ENCODE measurements around the gene NTRK2.

Gene NTRK2

GRCh38 chr9:84812355-84812754, 142.8 kb downstream of the NTRK2 start:
- ChIA-PET POLR2A (no interaction called here), CTCF (interaction anchor here (1.1 kb wide), 1 partner anchor 86 kb away, joined by 3 read pairs; no protein-coding TSS in a partner anchor)
- no peak for DNase-seq
- H3K4me3 ChIP-seq (ENCODE audit: control insufficient read depth in 1 of 7, extremely low read depth in 1 of 7, insufficient read depth in 4 of 7, low read depth in 2 of 7, low read length in 6 of 7), result no peak overlapping the region
- H3K36me3 ChIP-seq (ENCODE audit: control insufficient read depth in 4 of 4, insufficient read depth in 4 of 4, low read length in 3 of 4), result no peaks in the 10 kb centered on the region
- no peaks in the 10 kb centered on the region for H3K4me1 ChIP-seq (ENCODE audit: control extremely low read depth in 1 of 4, control insufficient read depth in 4 of 4, insufficient read depth in 4 of 4, low read length in 3 of 4)
- peaks cover 0 to 5% (median 3%) of the 10 kb centered on the region in 5 experiments for H3K27me3 ChIP-seq (replicated peaks in 2 of 5; ENCODE audit: control insufficient read depth in 4 of 5, insufficient read depth in 5 of 5, low read length in 4 of 5)
- no peak overlapping the region for H3K27ac ChIP-seq (ENCODE audit: insufficient read depth in 1 of 2, low read depth in 1 of 2, low read length in 2 of 2, poor library complexity in 1 of 2, severe bottlenecking in 2 of 2)
- H3K9me3 ChIP-seq (ENCODE audit: control extremely low read depth in 1 of 5, control insufficient read depth in 4 of 5, insufficient read depth in 2 of 5, low read depth in 1 of 5, low read length in 4 of 5), result no peaks in the 10 kb centered on the region
- 96% methylated on average over 5 of the region's 5 CpGs for WGBS (ENCODE audit: insufficient coverage)

- 96% methylated on average over 2 of the region's 3 CpGs for WGBS (ENCODE audit: insufficient coverage)
- Histone ChIP-seq H3K27ac (ENCODE audit: insufficient read depth in 1 of 2, low read depth in 1 of 2, low read length in 2 of 2, poor library complexity in 1 of 2, severe bottlenecking in 2 of 2) (no peak overlapping the region), H3K4me3 (ENCODE audit: control insufficient read depth in 1 of 7, extremely low read depth in 1 of 7, insufficient read depth in 4 of 7, low read depth in 2 of 7, low read length in 6 of 7) (no peak overlapping the region), H3K36me3 (ENCODE audit: control insufficient read depth in 4 of 4, insufficient read depth in 4 of 4, low read length in 3 of 4) (no peaks in the 10 kb centered on the region), H3K27me3 (replicated peaks in 2 of 5; ENCODE audit: control insufficient read depth in 4 of 5, insufficient read depth in 5 of 5, low read length in 4 of 5) (peaks cover 0 to 5% (median 3%) of the 10 kb centered on the region in 5 experiments), H3K9me3 (ENCODE audit: control extremely low read depth in 1 of 5, control insufficient read depth in 4 of 5, insufficient read depth in 2 of 5, low read depth in 1 of 5, low read length in 4 of 5) (no peaks in the 10 kb centered on the region), H3K4me1 (ENCODE audit: control extremely low read depth in 1 of 4, control insufficient read depth in 4 of 4, insufficient read depth in 4 of 4, low read length in 3 of 4) (no peaks in the 10 kb centered on the region)
- ChIA-PET CTCF (interaction anchor here (1.1 kb wide), 1 partner anchor 85 kb away, joined by 3 read pairs; no protein-coding TSS in a partner anchor), POLR2A (no interaction called here)
- DNase-seq, result no peak
Observed at GRCh38 chr9:84812847-84813246, 143.3 kb downstream of the NTRK2 start.

DNA sequence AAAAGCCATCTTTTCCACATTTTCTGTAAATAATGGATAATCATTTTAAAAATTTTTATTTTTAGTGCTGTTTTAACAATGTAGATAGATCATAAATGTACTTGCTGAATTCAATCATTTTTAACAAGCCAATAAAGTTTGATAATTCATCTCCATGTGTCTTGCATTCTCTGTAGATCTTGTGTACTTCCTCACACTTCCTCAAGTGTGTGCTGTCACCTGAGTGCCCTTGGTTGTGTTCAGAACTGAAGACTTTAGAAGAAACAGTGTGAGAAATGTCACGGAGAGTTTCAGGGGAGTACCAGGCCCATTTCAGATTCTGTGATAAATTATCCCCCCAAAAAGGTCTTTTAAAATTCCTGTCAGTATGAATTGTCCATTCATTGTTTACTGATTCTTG, 146.0 kb downstream of the NTRK2 start:
- WGBS (ENCODE audit: insufficient coverage), result no CpG with 5 or more reads among the region's 1 CpG

GRCh38 chr9:84817038-84817437, 147.5 kb downstream of the NTRK2 start:
- Histone ChIP-seq H3K4me1 (ENCODE audit: control extremely low read depth in 1 of 4, control insufficient read depth in 4 of 4, insufficient read depth in 4 of 4, low read length in 3 of 4) (no peaks in the 10 kb centered on the region), H3K4me3 (ENCODE audit: control insufficient read depth in 1 of 7, extremely low read depth in 1 of 7, insufficient read depth in 4 of 7, low read depth in 2 of 7, low read length in 6 of 7) (no peak overlapping the region), H3K27me3 (replicated peaks in 2 of 5; ENCODE audit: control insufficient read depth in 4 of 5, insufficient read depth in 5 of 5, low read length in 4 of 5) (peaks cover 0 to 5% (median 2%) of the 10 kb centered on the region in 5 experiments), H3K9me3 (ENCODE audit: control extremely low read depth in 1 of 5, control insufficient read depth in 4 of 5, insufficient read depth in 2 of 5, low read depth in 1 of 5, low read length in 4 of 5) (no peaks in the 10 kb centered on the region), H3K27ac (ENCODE audit: insufficient read depth in 1 of 2, low read depth in 1 of 2, low read length in 2 of 2, poor library complexity in 1 of 2, severe bottlenecking in 2 of 2) (no peak overlapping the region), H3K36me3 (ENCODE audit: control insufficient read depth in 4 of 4, insufficient read depth in 4 of 4, low read length in 3 of 4) (no peaks in the 10 kb centered on the region)
- ChIA-PET CTCF (no interaction called here), POLR2A (no interaction called here)
- DNase-seq, result no peak
- 97% methylated on average over 6 of the region's 6 CpGs for WGBS (ENCODE audit: insufficient coverage)

More for the DNA sequence above, 146.0 kb downstream of the NTRK2 start:
- H3K4me1 ChIP-seq (ENCODE audit: control extremely low read depth in 1 of 4, control insufficient read depth in 4 of 4, insufficient read depth in 4 of 4, low read length in 3 of 4), result no peaks in the 10 kb centered on the region
- H3K9me3 ChIP-seq (ENCODE audit: control extremely low read depth in 1 of 5, control insufficient read depth in 4 of 5, insufficient read depth in 2 of 5, low read depth in 1 of 5, low read length in 4 of 5), result no peaks in the 10 kb centered on the region
- H3K36me3 ChIP-seq (ENCODE audit: control insufficient read depth in 4 of 4, insufficient read depth in 4 of 4, low read length in 3 of 4), result no peaks in the 10 kb centered on the region
- peaks cover 0 to 5% (median 2%) of the 10 kb centered on the region in 5 experiments for H3K27me3 ChIP-seq (replicated peaks in 2 of 5; ENCODE audit: control insufficient read depth in 4 of 5, insufficient read depth in 5 of 5, low read length in 4 of 5)
- H3K27ac ChIP-seq (ENCODE audit: insufficient read depth in 1 of 2, low read depth in 1 of 2, low read length in 2 of 2, poor library complexity in 1 of 2, severe bottlenecking in 2 of 2), result no peak overlapping the region
- ChIA-PET CTCF (no interaction called here), POLR2A (no interaction called here)
- H3K4me3 ChIP-seq (ENCODE audit: control insufficient read depth in 1 of 7, extremely low read depth in 1 of 7, insufficient read depth in 4 of 7, low read depth in 2 of 7, low read length in 6 of 7), result no peak overlapping the region
- no peak for DNase-seq

DNA sequence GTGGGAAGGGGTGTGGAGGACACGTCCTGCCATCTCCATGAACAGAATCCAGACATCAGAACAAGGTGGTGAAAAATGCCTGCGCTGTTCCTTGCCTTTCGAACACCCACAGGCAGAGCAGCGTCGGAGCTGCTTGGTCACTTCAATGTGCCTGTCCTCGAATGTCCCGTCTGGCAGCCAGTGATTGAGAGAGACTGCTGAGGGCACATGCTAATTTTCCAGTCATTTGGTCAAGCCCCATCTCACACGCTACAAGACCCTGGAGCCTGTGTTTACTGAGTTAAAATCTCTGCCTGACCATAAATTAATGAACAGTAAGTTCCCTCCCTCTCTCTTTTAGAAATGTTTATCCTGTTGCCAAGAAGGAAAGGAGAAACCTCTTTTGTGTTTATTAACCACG, 149.3 kb downstream of the NTRK2 start:
- no peak for DNase-seq
- no peaks in the 10 kb centered on the region for H3K9me3 ChIP-seq (ENCODE audit: control extremely low read depth in 1 of 5, control insufficient read depth in 4 of 5, insufficient read depth in 2 of 5, low read depth in 1 of 5, low read length in 4 of 5)
- H3K4me1 ChIP-seq (ENCODE audit: control extremely low read depth in 1 of 4, control insufficient read depth in 4 of 4, insufficient read depth in 4 of 4, low read length in 3 of 4), result no peaks in the 10 kb centered on the region
- ChIA-PET POLR2A (no interaction called here), CTCF (no interaction called here)
- no peak overlapping the region for H3K27ac ChIP-seq (ENCODE audit: insufficient read depth in 1 of 2, low read depth in 1 of 2, low read length in 2 of 2, poor library complexity in 1 of 2, severe bottlenecking in 2 of 2)
- WGBS (ENCODE audit: insufficient coverage), result 95% methylated on average over 8 of the region's 9 CpGs
- no peak overlapping the region for H3K4me3 ChIP-seq (ENCODE audit: control insufficient read depth in 1 of 7, extremely low read depth in 1 of 7, insufficient read depth in 4 of 7, low read depth in 2 of 7, low read length in 6 of 7)
- H3K27me3 ChIP-seq (replicated peaks in 2 of 5; ENCODE audit: control insufficient read depth in 4 of 5, insufficient read depth in 5 of 5, low read length in 4 of 5), result peaks cover 0 to 7% (median 0%) of the 10 kb centered on the region in 5 experiments
- no peaks in the 10 kb centered on the region for H3K36me3 ChIP-seq (ENCODE audit: control insufficient read depth in 4 of 4, insufficient read depth in 4 of 4, low read length in 3 of 4)

DNA sequence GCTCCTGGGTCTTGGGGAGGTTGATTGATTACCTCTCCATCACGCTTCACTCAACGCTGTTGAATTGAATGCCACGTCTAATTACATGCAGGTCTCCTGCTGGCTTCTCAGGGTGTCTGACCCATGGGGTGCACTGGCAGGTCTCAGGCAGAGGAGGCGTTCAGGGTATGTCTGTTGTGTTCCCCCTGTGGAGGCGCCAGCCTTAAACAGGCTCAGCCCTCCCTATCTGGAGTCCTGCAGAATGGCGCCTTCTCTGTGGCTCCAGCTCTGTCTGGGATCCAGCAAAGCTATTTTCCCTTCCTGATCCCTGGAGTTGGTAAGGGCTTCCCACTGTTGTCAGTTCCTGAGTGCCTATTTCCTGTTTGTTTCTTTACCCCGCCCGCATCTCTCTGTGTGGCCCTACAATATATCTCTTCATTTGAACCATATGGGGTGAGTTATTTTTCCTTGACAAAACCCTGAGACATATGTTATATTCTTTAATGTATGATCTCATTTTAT, 150.0 kb downstream of the NTRK2 start:
- ChIA-PET CTCF (no interaction called here), POLR2A (no interaction called here)
- H3K4me1 ChIP-seq (ENCODE audit: control extremely low read depth in 1 of 4, control insufficient read depth in 4 of 4, insufficient read depth in 4 of 4, low read length in 3 of 4), result no peaks in the 10 kb centered on the region
- H3K9me3 ChIP-seq (ENCODE audit: control extremely low read depth in 1 of 5, control insufficient read depth in 4 of 5, insufficient read depth in 2 of 5, low read depth in 1 of 5, low read length in 4 of 5), result no peaks in the 10 kb centered on the region
- H3K4me3 ChIP-seq (ENCODE audit: control insufficient read depth in 1 of 7, extremely low read depth in 1 of 7, insufficient read depth in 4 of 7, low read depth in 2 of 7, low read length in 6 of 7), result no peak overlapping the region
- H3K27me3 ChIP-seq (replicated peaks in 2 of 5; ENCODE audit: control insufficient read depth in 4 of 5, insufficient read depth in 5 of 5, low read length in 4 of 5), result peaks cover 0 to 10% (median 0%) of the 10 kb centered on the region in 5 experiments
- 94% methylated on average over 6 of the region's 8 CpGs for WGBS (ENCODE audit: insufficient coverage)
- no peaks in the 10 kb centered on the region for H3K36me3 ChIP-seq (ENCODE audit: control insufficient read depth in 4 of 4, insufficient read depth in 4 of 4, low read length in 3 of 4)
- H3K27ac ChIP-seq (ENCODE audit: insufficient read depth in 1 of 2, low read depth in 1 of 2, low read length in 2 of 2, poor library complexity in 1 of 2, severe bottlenecking in 2 of 2), result no peak overlapping the region
- no peak for DNase-seq

GRCh38 chr9:84821431-84821830, 151.9 kb downstream of the NTRK2 start:
- no peaks in the 10 kb centered on the region for H3K36me3 ChIP-seq (ENCODE audit: control insufficient read depth in 4 of 4, insufficient read depth in 4 of 4, low read length in 3 of 4)
- no peaks in the 10 kb centered on the region for H3K4me1 ChIP-seq (ENCODE audit: control extremely low read depth in 1 of 4, control insufficient read depth in 4 of 4, insufficient read depth in 4 of 4, low read length in 3 of 4)
- peaks cover 0 to 8% (median 0%) of the 10 kb centered on the region in 5 experiments for H3K27me3 ChIP-seq (replicated peaks in 2 of 5; ENCODE audit: control insufficient read depth in 4 of 5, insufficient read depth in 5 of 5, low read length in 4 of 5)
- no peak overlapping the region for H3K4me3 ChIP-seq (ENCODE audit: control insufficient read depth in 1 of 7, extremely low read depth in 1 of 7, insufficient read depth in 4 of 7, low read depth in 2 of 7, low read length in 6 of 7)
- CTCF ChIA-PET, result no interaction called here
- DNase-seq, result no peak
- POLR2A ChIA-PET, result no interaction called here
- no peaks in the 10 kb centered on the region for H3K9me3 ChIP-seq (ENCODE audit: control extremely low read depth in 1 of 5, control insufficient read depth in 4 of 5, insufficient read depth in 2 of 5, low read depth in 1 of 5, low read length in 4 of 5)
- 77% methylated on average over 1 of the region's 1 CpG for WGBS (ENCODE audit: insufficient coverage)
- H3K27ac ChIP-seq (ENCODE audit: insufficient read depth in 1 of 2, low read depth in 1 of 2, low read length in 2 of 2, poor library complexity in 1 of 2, severe bottlenecking in 2 of 2), result no peak overlapping the region
